SKM-1 treated with dmso at 0.1 percent for 144 hours (cell line): Measurements from ENCODE around the gene DMAC2.
"Not testable (repeated sequence)": the region's sequence is repeated elsewhere in the genome, so short reads cannot be mapped to it uniquely, and the experiment has no call there.

ENCODE experiments used
- DNase-seq: peaks from one replicate; lab custom pipeline; 2025; ENCODE audit not compliant: unreplicated experiment; lab: John Stamatoyannopoulos, UW

The DMAC2 gene

DNA sequence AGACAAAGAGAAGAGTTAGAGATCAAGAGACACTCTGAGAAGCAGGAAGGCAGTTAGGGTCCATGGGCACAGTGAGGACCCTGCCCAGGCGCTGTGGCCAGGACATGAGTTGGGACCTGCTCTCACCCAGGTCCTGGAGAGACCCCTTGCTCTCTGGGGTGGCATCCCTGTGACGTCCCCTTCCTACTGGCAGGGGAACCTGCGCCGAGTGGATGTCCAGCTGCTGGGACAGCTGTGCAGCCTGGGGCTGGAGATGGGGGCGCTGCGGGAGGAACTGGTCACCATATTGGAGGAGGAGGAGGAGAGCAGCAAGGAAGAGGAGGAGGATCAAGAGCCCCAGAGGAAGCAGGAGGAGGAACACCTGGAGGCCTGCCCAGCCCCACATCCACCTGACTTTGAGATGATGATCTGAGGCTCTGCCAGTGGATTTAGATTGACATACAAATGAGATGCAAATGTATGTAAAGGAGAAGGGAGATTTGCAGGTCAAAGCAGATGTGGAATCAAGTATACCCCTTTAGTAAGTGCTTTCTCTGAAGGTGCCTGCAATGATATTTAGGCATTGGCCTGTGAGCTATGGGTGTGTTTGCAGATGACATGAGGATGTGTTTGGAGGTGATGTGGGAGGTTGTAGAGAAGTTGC, 4.2 kb upstream of the DMAC2 start:
- DNase-seq = no peak

DNA sequence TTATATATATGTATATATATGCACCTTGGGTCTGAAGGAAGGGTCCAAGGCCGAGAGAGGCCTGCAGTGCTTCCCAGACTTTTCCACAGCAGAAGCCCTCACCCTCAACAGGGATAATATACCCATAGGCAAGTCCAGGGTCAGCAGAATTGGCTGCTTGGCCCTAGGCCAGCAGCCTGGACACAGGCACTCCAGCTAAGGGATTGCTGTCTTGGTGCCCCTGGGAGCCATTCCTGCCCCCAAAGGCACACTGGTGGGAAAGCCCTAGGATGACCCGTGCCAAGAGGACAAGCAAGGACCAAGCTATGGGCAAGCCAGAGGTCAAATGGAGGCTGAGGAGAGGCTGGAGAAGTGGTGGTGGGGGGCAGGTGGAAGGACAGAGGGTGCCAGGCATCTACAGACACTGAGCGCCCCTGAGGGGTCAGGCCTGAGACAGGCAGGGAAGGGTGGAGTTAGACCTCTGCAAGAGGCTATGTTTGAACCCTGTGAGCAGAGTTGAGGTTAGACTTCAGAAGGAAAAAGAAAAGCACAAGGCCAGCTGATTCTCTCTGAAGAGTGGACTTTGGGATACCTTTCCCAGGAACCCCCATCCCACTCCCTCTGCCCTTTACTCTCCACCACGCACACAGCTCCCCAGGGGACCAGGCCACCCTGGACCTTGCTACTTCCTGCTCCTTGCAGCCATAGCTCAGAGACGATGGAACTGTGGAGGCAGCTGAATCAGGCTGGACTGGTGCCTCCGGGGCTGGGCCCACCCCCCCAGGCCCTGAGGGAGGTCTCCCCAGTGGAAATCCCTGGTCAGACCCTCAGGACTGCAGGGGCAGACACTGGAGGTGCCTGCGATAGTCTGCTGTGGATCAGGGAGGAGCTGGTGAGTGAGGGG, 3.0 kb upstream of the DMAC2 start, which contains the start of gene ERICH4:
ERICH4 (plus strand) TSS at position 684 of the 883 bp plus-strand sequence; CDS start at position 698, 14 bp downstream.
- DNase-seq = no peak

DNA sequence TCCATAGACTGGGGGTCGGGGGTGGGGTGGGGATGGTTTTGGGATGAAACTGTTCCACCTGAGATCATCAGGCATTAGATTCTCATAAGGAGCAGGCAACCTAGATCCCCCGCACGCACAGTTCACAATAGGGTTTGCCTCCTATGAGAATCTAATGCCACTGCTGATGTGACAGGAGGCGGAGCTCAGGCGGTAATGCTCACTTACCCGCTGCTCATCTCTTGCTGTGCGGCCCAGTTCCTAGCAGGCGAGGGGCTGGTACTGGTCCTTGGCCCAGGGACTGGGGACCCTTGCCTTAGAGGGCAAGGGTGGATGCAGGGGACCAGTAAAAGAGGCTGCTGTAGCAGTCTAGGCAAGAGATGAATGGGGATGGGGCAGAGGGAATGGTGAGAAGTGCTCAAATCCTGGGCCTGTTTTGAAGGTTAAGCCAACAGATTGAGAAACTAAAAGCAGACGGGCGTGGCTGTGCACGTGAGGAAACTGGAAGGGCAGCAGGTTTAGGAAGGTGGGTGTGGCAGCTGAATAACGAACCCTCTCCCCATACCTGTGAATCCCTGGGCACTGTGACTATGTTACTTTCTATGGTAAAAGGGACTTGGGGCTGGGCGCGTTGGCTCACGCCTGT, 1.7 kb upstream of the DMAC2 start:
- no peak for DNase-seq

DNA sequence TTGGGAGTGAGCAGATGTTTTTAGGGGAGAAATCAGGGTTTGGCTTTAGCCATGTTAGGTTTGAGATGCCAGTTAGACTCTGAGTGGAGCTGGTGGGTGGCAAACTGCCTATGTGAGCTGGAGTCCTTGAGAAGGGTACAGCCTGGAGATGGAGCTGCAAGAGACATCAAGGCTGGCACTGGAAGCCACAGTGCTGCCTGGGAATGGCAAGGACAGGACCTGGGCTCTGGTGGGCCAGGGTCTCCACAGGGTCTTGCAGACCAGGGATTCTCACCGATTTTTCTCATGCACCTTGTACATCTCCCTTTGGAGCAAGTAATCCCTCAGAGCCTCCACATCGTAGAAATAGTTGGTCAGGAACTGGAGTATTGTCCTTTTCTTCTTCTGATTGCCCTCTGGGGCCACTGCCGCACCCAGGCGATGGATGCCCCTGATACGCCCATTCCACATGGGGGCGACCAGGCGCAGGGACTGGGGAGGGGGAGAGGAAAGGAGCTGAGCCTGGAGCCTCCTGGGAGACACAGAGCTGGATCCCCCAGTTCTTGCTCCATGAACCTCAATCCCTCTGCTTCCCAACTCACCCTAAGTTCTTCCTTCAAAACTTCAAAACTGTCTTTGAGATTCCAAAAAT, 1.7 kb downstream of the DMAC2 start:
- DNase-seq = no peak

DNA sequence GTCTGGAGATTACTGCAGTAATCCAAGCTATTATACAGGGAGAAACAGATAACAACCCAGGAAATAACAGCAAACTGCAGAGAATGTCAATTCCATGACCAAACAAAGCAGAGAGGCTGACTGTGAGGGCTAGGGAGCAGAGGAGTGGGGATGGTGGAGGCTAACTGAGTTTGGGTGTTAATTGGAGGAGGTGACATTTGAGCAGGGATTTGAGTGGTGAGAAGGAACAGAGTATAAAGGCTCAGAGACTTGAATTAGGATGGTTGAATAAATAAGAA, 3.1 kb downstream of the DMAC2 start:
- DNase-seq = no peak

DNA sequence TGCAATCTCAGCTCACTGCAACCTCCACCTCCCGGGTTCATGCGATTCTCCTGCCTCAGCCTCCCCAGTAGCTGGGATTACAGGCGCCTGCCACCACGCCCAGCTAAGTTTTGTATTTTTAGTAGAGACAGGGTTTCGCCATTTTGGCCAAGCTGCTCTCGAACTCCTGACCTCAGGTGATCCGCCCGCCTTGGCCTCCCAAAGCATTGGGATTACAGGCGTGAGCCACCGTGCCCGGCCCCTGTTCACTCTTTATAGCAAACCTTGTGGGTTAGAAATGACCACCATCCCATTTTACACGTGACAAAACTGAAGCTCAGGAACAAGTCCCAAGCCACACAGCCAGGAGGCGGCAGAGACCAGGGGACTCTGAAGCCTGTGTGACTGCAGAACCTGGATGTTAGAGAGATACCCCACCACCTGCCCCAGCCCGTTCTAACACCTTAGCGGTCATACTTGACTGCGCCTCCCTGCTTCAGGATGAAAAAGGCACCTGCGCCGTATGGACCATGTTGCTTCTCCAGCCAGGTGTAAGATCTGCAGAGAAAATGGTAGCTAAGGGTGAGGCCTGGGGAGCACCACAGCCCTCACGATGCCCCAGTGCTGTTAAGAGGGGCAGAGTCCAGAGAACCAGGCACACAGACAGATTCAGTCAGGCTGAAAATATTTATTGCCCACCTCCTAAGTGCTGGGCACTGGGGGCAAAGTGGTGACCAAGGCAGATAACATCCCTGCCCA, 3.6 kb downstream of the DMAC2 start:
- DNase-seq = no peak

DNA sequence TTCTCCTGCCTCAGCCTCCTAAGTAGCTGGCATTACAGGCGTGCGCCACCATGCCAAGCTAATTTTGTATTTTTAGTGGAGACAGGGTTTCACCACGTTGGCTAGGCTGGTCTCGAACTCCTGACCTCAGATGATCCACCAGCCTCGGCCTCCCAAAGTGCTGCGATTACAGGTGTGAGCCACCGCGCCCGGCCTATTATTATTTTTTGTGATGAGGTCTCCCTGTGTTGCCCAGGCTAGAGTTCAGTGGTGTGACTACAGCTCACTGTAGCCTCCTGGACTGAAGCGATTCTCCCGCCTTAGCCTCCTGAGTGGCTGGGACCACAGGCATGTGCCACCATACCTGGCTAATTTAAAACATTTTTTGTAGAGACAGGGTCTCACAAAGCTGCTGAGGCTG, 4.3 kb downstream of the DMAC2 start:
- DNase-seq = not testable (repeated sequence)

DNA sequence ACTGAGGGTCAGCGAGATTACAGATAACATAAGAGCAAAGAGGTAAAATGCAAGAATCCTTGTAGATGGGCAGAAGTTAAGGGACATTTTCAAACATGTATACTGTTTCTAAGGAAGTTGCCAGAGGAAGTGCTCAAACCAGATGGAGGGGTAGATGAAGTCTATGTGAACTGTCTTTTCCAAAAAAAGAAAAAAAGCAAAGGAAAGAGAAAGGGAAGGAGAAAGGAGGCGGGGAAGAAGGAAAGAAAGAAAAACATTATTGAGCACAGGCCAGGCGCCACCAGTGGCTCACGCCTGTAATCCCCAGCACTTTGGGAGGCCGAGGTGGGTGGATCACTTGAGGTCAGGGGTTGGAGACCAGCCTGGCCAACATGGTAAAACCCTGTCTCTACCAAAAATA, 5.3 kb downstream of the DMAC2 start:
- DNase-seq = peak; percentile 8

DNA sequence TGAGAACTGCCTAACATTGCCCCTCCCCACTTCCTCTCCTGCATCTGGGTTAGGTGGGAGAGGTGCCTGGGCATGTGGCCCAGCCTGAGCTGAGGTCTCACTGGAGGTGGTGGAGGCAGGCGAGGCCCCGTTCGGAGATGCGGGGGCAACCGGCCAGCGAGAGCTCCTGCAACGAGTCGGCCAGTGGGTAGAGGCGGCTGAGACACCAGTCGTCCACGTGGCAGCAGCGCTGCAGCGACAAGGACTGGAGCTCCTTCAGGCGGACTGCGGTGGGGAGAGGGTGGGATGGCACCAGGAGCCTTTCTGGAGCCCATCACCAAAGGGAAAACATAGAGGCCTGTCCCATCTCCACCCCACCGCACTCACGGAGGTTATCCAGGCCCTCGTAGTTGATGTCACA, 6.5 kb downstream of the DMAC2 start:
- DNase-seq = no peak

DNA sequence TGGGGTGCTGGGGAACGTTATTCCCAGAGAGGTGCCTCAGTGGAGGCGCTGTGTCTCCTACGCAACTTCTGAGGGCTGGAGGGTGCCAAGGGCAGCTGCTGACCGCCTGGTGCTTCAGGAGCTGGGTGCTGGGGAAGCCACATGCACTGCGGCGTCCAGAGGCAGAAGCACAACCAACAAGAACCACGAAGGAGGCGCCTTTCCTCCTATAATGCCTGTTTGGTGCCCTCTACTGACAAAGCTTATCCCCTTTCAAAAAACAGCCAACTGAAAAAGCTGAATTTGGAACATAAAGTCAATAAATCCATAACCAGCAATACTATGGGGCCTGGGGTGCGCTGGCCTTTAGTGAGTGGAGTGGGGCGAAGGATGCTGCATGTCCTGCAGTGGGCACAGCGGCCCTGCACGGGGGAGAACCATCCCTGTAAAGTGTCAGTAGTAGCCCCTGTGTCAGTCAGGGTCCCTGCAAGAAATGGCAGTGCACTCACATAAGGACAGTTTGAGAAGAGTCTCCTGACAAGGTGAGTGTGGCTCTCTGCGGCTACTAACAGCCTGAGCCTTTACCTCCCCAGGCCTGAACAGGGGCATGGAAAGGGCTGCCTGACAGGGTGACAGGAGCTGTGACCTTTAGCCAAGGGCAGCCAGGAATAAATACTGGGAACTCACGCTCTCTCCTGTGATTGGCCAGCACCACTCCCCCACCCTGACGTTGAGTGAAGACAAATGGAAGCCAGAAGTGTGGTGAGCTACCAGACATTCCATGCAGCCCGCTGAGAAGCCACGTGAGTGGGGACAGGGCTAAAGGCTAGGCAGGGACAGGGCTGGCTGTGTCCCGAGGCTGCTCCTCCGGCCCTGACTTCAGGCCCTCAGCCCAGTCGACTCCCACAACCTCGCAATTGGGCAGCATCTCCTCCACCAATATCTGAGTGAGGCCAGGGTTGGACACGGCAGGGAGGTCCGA, 8.0 kb downstream of the DMAC2 start:
- peak; percentile 33 for DNase-seq

DNA sequence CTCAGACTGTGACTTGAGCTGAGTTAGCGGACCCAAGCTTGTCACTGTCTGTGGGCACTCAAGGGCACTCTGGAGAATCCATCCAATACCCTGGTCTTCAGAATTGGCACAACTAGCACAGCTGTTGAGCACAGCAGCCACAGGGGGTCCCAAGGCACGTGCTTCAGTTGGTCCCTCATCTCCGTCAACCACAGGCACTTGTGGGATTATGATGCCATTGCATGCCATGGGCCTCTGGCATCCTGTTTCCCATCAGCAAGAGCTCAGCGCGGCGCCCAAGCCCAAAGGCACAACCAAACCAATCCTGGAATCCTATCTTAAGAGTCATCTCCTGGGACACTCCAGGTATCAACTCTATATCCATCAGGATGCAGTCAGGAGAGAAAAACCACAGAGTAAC, 8.8 kb downstream of the DMAC2 start:
- no peak for DNase-seq

DNA sequence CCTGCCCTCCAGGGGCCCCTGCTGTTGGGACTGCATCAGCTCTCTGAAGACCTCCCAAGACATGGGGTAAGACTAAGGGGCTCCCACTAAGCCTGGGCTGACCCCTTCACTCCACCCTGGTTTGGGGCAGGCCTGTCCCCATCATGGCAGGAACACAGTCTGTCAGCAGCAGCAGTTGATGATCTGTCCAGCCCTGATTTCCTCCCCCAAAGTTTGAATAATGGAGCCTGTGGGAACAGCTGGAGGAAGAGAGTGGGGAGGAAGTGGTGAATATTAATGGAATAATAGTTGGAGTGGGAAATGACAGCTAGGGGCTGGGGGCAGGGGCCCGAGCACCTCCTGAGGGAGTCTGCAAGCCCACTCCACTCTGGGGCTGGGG, 11.2 kb downstream of the DMAC2 start:
- no peak for DNase-seq

DNA sequence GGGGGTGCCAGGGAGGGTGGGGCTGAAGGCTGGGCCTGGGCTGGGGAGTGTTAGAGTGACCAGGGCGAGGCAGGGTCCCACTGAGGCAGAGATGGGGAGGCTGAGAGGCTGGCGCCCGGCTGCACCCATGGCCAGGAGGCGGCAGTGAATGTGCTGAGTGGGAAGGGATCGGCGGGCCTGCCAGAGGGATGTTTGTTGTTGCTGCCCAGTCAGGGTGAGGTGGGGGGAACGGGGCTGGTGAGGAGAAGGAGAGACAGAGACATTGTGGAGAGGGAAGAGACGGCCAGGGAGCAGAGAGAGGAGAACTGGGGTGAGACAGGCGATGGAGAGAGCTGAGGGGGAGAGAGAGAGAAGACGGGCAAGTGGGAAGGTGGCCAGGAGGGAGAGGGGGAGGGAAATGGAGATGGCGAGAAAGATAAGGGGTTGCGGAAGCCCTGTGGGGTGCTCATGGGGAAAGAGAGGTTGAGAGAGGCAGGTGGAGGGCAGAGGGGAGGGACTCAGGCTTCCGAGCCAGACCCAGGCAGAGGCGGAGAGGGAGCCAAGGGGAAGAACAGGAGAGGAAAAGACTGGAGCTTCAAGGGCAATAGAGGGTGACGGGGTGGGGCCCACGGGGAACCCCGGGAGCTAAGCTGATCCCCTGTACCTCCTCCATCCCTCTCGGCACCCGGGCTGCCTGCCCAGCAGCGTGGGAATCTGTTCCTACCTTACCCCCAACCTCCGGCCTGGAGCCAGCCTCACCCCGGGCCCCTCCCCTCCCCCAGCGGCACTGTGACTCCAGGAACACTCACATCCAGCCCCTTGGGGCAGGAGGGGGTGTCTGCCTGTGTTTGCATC, 11.8 kb downstream of the DMAC2 start:
- DNase-seq = peak; percentile 53

DNA sequence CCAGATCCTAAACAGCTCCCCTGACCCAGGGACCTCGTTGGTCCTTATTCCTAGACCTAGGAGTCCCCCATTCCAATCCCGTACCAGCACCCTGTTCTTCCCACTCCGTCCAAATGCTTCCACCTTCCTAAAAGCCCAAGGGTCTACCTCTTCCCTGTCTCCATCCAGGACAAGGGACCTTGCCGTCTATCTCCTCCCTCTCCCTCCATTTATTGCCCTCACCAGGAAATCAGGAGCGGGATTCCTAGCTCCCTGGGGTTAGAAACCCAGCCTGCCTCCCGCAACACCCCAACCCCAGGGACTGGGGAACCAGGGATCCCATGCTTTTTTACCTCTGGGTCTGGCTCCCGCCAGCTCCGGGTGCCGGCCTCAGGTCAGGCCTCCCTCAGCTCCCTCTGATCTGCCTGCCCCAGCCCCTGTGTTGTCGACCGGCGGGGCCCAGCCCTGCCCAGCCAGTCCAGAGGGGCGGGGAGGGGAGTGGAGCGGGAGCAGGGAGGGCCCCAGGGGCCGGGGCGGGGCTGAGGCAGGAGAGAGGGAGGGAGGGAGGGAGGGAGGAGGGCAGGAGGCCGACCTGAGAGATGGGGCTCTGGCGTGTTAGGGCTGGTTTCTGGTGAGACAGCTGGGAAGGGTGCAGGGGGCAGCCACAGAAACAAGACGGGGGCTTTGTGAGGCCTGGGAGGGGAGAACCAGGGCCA, 12.6 kb downstream of the DMAC2 start, which contains the start of gene B3GNT8:
B3GNT8 (minus strand) TSS at position 423 of the 695 bp plus-strand sequence. CDS start 596 bp downstream, outside the sequence.
- peak; percentile 76 for DNase-seq

DNA sequence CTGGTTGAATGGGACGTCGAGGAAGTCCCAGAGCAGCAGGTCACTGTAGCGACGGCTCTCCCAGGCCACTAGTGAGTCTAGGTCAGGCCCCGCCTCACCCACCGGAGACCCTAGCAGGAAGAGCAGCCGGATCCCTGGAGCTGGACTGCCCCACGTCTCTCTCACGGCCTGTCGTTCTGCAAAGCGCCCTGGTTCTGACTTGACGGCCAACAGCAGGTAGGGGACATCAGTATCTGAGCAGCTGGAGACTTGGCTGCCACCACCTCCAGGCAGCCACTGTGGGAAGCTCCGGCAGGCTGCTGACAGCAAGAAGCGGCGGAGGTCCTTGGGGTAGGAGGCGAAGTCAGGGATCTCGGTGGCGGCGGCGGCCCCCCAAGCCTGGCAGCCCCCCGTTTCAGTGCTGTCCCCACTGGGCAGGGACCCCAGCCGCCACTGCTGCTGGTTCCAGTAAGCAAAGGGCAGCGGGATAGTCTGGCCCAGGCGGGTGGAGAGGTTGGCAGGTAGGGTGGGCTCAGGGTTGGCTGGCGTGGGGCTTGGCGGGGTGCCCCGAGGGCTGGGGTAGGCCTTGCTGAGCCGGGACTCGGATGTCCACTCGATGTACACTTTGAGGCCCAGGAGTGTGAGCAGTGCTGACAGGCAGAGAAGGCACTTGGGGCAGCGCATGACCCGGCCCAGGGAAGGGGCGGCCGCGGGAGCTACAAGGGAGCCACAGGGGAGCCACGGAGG, 13.4 kb downstream of the DMAC2 start:
- no peak for DNase-seq

DNA sequence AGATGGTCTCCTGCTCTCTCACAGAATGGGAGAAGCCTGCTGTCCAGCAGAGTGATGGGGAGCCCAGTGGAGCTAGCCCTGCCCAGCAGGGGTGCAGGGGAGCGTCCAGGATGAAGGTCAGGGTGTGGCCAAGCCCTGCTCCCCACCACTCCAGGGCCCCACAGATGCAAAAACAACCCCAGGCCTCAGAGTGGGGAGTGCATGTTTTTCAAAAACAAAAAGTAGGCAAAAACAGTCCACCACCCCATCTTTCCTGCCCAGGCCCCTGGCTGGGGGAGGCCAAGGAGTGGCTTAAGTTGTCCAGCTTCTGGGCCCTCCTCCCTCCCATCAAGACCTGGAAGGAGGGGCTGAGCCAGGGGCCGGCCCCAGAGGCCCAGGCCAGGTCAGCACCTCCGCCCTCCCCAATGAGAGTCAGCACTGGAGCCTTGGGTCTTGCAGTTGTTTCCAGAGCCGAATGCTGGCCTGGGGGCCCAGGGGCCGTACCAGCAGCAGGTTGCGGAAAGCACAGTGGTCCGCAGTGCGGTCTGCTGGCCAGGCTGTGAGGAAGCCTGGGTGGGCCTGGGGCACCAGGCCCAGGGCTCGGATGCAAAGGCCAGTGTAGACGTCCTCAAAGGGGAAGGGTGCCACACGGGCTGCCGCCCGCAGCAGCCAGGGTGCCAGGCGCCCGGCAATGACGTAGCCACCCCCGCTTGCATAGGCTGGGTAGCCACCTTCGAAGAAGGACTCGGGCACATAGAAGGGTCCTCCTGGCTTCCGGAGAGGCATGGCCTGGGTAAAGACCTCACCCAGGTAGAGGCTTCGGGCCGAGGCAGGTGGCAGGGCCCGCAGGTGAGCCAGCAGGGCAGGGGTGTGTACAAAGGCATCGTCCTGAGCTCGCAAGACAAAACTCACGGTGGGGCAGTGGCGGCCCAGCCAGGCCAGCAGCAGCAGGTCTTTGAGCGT, 14.3 kb downstream of the DMAC2 start:
- no peak for DNase-seq
